Measurements from ENCODE around the gene CLCA1. TPM values are rescaled to one million over a fixed set of nuclear protein-coding genes. Genes with fewer than 3 reads are reported as not detected.

CLCA1 gene
- total RNA-seq, 2 donors from 2014 or later: not detected

DNA sequence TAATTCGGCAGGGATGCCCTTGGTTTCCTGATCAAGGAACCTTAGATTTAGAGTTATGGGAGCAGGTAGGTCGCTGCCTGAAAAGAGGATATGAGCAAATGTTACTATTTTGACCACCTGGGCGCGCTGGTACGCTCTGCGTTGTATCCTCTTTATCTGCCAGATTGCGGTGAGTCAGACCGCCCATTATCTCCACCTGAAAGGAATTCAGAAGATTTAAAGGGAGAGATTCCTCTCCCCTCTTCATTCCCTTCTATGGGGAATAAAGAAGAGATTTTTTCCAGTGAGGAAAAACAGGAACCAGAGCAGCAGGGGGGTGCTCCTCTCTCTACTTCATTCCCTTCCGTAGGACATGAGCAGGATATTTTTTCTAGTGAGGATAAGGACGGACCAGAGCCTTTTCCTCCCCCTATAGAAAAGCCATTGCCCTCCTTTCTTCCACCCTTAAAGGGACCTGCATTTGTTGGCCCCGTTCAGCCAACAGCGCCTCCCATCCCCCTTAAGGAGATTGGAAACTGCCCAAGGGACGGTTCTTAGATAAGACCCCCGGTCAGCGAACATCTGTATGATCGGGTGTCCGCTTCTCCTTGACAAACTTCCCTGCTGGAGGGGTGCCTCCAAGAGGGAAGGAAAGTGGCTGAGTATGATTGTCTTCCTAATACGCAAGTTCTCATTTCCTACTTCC is 34.1 kb downstream of the CLCA1 start:
- no peaks in the 10 kb centered on the region for H3K27me3 ChIP-seq
- H3K27ac ChIP-seq: peak overlapping the region in 2 of 4 donors; percentile 13 to 24
- DNase-seq: peak in 2 of 4 donors; percentile 23 to 26
- TF ChIP-seq, protein P1, sequence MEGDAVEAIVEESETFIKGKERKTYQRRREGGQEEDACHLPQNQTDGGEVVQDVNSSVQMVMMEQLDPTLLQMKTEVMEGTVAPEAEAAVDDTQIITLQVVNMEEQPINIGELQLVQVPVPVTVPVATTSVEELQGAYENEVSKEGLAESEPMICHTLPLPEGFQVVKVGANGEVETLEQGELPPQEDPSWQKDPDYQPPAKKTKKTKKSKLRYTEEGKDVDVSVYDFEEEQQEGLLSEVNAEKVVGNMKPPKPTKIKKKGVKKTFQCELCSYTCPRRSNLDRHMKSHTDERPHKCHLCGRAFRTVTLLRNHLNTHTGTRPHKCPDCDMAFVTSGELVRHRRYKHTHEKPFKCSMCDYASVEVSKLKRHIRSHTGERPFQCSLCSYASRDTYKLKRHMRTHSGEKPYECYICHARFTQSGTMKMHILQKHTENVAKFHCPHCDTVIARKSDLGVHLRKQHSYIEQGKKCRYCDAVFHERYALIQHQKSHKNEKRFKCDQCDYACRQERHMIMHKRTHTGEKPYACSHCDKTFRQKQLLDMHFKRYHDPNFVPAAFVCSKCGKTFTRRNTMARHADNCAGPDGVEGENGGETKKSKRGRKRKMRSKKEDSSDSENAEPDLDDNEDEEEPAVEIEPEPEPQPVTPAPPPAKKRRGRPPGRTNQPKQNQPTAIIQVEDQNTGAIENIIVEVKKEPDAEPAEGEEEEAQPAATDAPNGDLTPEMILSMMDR (IDR thresholded peaks at IDR 0.05): no peak
- TF ChIP-seq POLR2A (IDR thresholded peaks at IDR 0.05): no peak
- peaks cover 7% of the 10 kb centered on the region for H3K4me1 ChIP-seq
- no peaks in the 10 kb centered on the region for H3K9me3 ChIP-seq
- 32 to 39% methylated on average over 18 of the region's 18 CpGs for WGBS, 2 donors
- H3K4me3 ChIP-seq: no peak overlapping the region
- intact Hi-C loops (cut with DNase I): loop anchor here (10.0 kb wide), 1 partner anchor 128 kb away; no protein-coding TSS in a partner anchor
- H3K36me3 ChIP-seq (replicated peaks in 1 of 2; ENCODE audit: insufficient read depth in 1 of 2, low read depth in 2 of 2): no peaks in the 10 kb centered on the region
- peak; percentile 39 for ATAC-seq

DNA sequence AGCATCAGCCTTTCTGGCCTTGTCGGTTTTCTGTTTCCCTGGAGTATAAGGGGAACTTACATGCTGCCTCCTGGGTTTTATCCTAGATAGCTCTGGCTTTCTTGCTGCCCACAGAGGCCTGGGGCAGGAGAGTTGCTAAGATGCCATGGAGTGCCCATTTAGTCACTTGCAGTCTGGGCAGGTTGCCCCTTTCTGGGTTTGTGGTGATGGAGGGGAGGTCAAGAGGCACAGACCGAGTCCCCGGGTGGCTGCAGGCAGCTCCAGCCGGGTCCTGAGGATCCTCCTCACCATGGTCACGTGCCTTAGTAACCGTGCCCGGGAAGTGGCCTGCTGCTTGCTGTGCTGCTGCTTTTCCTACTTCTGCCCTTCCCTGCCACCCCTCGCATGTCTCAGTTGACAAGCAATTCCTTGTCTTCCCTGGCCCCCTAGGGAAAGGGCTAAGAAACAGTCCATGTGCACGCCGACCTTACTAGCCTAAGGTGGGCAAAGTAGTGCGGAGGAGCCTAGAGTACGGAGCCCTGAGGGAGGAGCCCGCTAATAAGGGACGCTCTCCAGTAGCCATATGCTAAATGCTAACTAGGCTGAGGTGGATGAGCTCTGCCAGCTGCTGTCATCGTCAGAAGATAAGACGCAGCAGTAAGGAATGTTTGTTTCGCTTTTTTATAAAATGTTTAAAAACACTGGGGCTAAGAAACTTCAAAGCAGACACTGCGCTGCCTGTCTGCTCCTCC is 34.8 kb downstream of the CLCA1 start:
- no peak overlapping the region for H3K4me3 ChIP-seq
- intact Hi-C loops (cut with DNase I): loop anchor here (10.0 kb wide), 1 partner anchor 129 kb away; no protein-coding TSS in a partner anchor
- DNase-seq (peak in 2 of 4 donors; percentile 43 to 49), ATAC-seq (no peak)
- no peaks in the 10 kb centered on the region for H3K36me3 ChIP-seq (replicated peaks in 1 of 2; ENCODE audit: insufficient read depth in 1 of 2, low read depth in 2 of 2)
- TF ChIP-seq, protein P1 (IDR thresholded peaks at IDR 0.05): no peak
- peak in 1 of 3 donors; percentile 7 for TF ChIP-seq POLR2A (IDR thresholded peaks at IDR 0.05)
- peak overlapping the region in 1 of 4 donors; percentile 24 for H3K27ac ChIP-seq
- 47 to 48% methylated on average over 15 to 18 of the region's 18 CpGs for WGBS, 2 donors
- H3K9me3 ChIP-seq: no peaks in the 10 kb centered on the region
- H3K27me3 ChIP-seq: no peaks in the 10 kb centered on the region
- peaks cover 7% of the 10 kb centered on the region for H3K4me1 ChIP-seq

- Histone ChIP-seq H3K4me3 (no peak overlapping the region), H3K27ac (no peak overlapping the region), H3K9me3 (no peaks in the 10 kb centered on the region), H3K27me3 (no peaks in the 10 kb centered on the region), H3K4me1 (peaks cover 7% of the 10 kb centered on the region), H3K36me3 (replicated peaks in 1 of 2; ENCODE audit: insufficient read depth in 1 of 2, low read depth in 2 of 2) (no peaks in the 10 kb centered on the region)
- no peak for TF ChIP-seq POLR2A (IDR thresholded peaks at IDR 0.05)
- TF ChIP-seq, protein P1 (IDR thresholded peaks at IDR 0.05): no peak
- DNase-seq (no peak), ATAC-seq (no peak)
- WGBS, 2 donors: 59 to 74% methylated on average over 9 of the region's 9 CpGs
- intact Hi-C loops (cut with DNase I): loop anchor here (10.0 kb wide), 1 partner anchor 129 kb away; no protein-coding TSS in a partner anchor
Observed at GRCh38 chr1:86504137-86504479, 35.4 kb downstream of the CLCA1 start.

- no peaks in the 10 kb centered on the region for H3K27me3 ChIP-seq
- H3K9me3 ChIP-seq: no peaks in the 10 kb centered on the region
- H3K36me3 ChIP-seq (replicated peaks in 1 of 2; ENCODE audit: insufficient read depth in 1 of 2, low read depth in 2 of 2): no peaks in the 10 kb centered on the region
- H3K4me3 ChIP-seq: no peak overlapping the region
- ATAC-seq: no peak
- 56 to 59% methylated on average over 9 of the region's 9 CpGs for WGBS, 2 donors
- intact Hi-C loops (cut with DNase I): loop anchor here (10.0 kb wide), 1 partner anchor 130 kb away; no protein-coding TSS in a partner anchor
- TF ChIP-seq, protein P1 (IDR thresholded peaks at IDR 0.05): no peak
- TF ChIP-seq POLR2A (IDR thresholded peaks at IDR 0.05): no peak
- peaks cover 7% of the 10 kb centered on the region for H3K4me1 ChIP-seq
- DNase-seq: peak in 1 of 4 donors; percentile 26
- H3K27ac ChIP-seq: no peak overlapping the region
Observed at GRCh38 chr1:86504895-86505563, 36.3 kb downstream of the CLCA1 start.
